SK-N-SH (cell line): ENCODE results near the gene OR7A10. TPM values are rescaled to one million over a fixed set of nuclear protein-coding genes. Genes with fewer than 3 reads are reported as not detected.

Experiments
- CTCF ChIA-PET: fragments of 300-600, 350-600 bp; formaldehyde crosslinking; extraction: SDS; loops from one replicate; lab custom pipeline; 2021; lab: Yijun Ruan, JAX
- POLR2A ChIA-PET: fragments of 350-600 bp; sonication (Branson Sonifier 250); formaldehyde crosslinking; extraction: SDS; loops from one replicate; lab custom pipeline; 2020; ENCODE audit warnings: antibody characterized with exemption, inconsistent platforms; lab: Yijun Ruan, JAX
- DNase-seq: peaks from one replicate; pipeline ENCODE4 v3.0.0; 2012
- H2AFZ ChIP-seq: fragments of 200-600 bp; sonication (generic); 2 replicates; pipeline ENCODE4 v1.8.1; 2016; ENCODE audit warnings: antibody characterized with exemption, mild to moderate bottlenecking, low read depth
- H3F3A ChIP-seq: fragments of 200-600 bp; sonication (generic); replicated peaks from 2 replicates; pipeline ENCODE3; 2016; ENCODE audit warnings: antibody characterized with exemption, mild to moderate bottlenecking; ENCODE audit not compliant: insufficient read depth
- H3K27ac ChIP-seq, 2 experiments: fragments of 200-500 bp in 1 of 2; fragments of 200-600 bp in 1 of 2; sonication (Bioruptor generic) in 1 of 2; sonication (generic), shearing (Covaris generic) in 1 of 2; 2 replicates each; pipeline versions ENCODE4 v1.5.1 to v1.6.1; 2014 to 2016; ENCODE audit warnings: low read depth in 2 of 2, inconsistent platforms in 1 of 2, low read length in 1 of 2, mild to moderate bottlenecking in 1 of 2, mixed read lengths in 1 of 2
- H3K27me3 ChIP-seq: fragments of 200-600 bp; sonication (generic), shearing (Covaris generic); 2 replicates; pipeline ENCODE4 v1.6.1; 2016; ENCODE audit warnings: mixed run types; ENCODE audit not compliant: insufficient read depth
- H3K36me3 ChIP-seq, 2 experiments: fragments of 200-500 bp in 1 of 2; fragments of 200-600 bp in 1 of 2; sonication (Bioruptor generic) in 1 of 2; sonication (generic) in 1 of 2; replicated peaks in 1 of 2; 2 replicates each; pipeline versions ENCODE3 to v1.5.1; 2014 to 2016; ENCODE audit warnings: low read length in 1 of 2, mild to moderate bottlenecking in 1 of 2; ENCODE audit not compliant: insufficient read depth in 2 of 2, control insufficient read depth in 1 of 2
- H3K4me1 ChIP-seq, 2 experiments: fragments of 200-500 bp in 1 of 2; fragments of 200-600 bp in 1 of 2; sonication (Bioruptor generic) in 1 of 2; sonication (generic), shearing (Covaris generic) in 1 of 2; 2 replicates each; pipeline versions ENCODE4 v1.5.1 to v1.6.1; 2014 to 2016; ENCODE audit warnings: low read depth in 1 of 2, low read length in 1 of 2, mixed run types in 1 of 2; ENCODE audit not compliant: insufficient read depth in 2 of 2, control insufficient read depth in 1 of 2
- H3K4me2 ChIP-seq: fragments of 200-600 bp; sonication (generic), shearing (Covaris generic); 2 replicates; pipeline ENCODE4 v1.6.1; 2017; ENCODE audit warnings: mixed run types
- H3K4me3 ChIP-seq, 2 experiments: fragments of 200-500 bp in 1 of 2; fragments of 200-600 bp in 1 of 2; sonication (Bioruptor generic) in 1 of 2; sonication (generic), shearing (Covaris generic) in 1 of 2; 2 replicates each; pipeline versions ENCODE4 v1.5.1 to v1.8.1; 2014 to 2016; ENCODE audit warnings: low read depth in 2 of 2, inconsistent platforms in 1 of 2, low read length in 1 of 2, mild to moderate bottlenecking in 1 of 2, mixed read lengths in 1 of 2, moderate library complexity in 1 of 2
- H3K79me2 ChIP-seq: fragments of 200-600 bp; sonication (generic); 2 replicates; pipeline ENCODE4 v1.8.1; 2017; ENCODE audit warnings: mild to moderate bottlenecking; ENCODE audit not compliant: insufficient read depth
- H3K9ac ChIP-seq: fragments of 200-600 bp; sonication (generic); 2 replicates; pipeline ENCODE4 v1.6.1; 2017; ENCODE audit warnings: mixed run types
- H3K9me2 ChIP-seq: fragments of 200-600 bp; sonication (generic); 2 replicates; pipeline ENCODE4 v1.6.1; 2017; ENCODE audit warnings: mixed run types
- H3K9me3 ChIP-seq: fragments of 200-600 bp; sonication (generic); 2 replicates; pipeline ENCODE4 v1.6.1; 2017; ENCODE audit warnings: mixed run types, mild to moderate bottlenecking, moderate library complexity
- H4K20me1 ChIP-seq: fragments of 200-600 bp; sonication (generic); 2 replicates; pipeline ENCODE4 v1.6.1; 2017; ENCODE audit warnings: mild to moderate bottlenecking, mixed run types; ENCODE audit not compliant: insufficient read depth
- CHD2 ChIP-seq: fragments of 150-350 bp; IDR thresholded peaks from 2 replicates; pipeline ENCODE4 v1.6.1; 2018; ENCODE audit warnings: low read length; ENCODE audit not compliant: partially characterized antibody
- EZH2phosphoT487 ChIP-seq: fragments of 200-600 bp; sonication (generic); IDR thresholded peaks from 2 replicates; pipeline ENCODE4 v1.6.1; 2017; ENCODE audit warnings: low read depth, mixed run types, mild to moderate bottlenecking, antibody characterized with exemption, moderate library complexity, borderline replicate concordance
- FOXJ3 ChIP-seq: sonication (generic); formaldehyde crosslinking; IDR thresholded peaks from 2 replicates; pipeline ENCODE4 v1.5.1; 2020; ENCODE audit warnings: mild to moderate bottlenecking, missing genetic modification reagents
- FOXM1 ChIP-seq: IDR thresholded peaks from 2 replicates; pipeline ENCODE4 v1.4.0; 2012; ENCODE audit warnings: low read depth, mild to moderate bottlenecking
- GABPA ChIP-seq: IDR thresholded peaks from 2 replicates; pipeline ENCODE4 v1.4.0; 2012; ENCODE audit warnings: low read depth, mild to moderate bottlenecking
- MAX ChIP-seq: IDR thresholded peaks from 2 replicates; pipeline ENCODE4 v1.4.0; 2012; ENCODE audit warnings: low read depth
- NRF1 ChIP-seq: IDR thresholded peaks from 2 replicates; pipeline ENCODE4 v1.6.1; 2012; ENCODE audit warnings: low read depth, mild to moderate bottlenecking, low read length
- POLR2AphosphoS5 ChIP-seq: IDR thresholded peaks from 2 replicates; pipeline ENCODE4 v1.6.1; 2012; ENCODE audit warnings: low read depth, low read length
- RAD21 ChIP-seq: IDR thresholded peaks from 2 replicates; pipeline ENCODE4 v1.6.1; 2012; ENCODE audit warnings: mild to moderate bottlenecking, low read length
- SIN3A ChIP-seq: IDR thresholded peaks from 2 replicates; pipeline ENCODE4 v1.6.1; 2012; ENCODE audit warnings: low read depth, mild to moderate bottlenecking, low read length, moderate library complexity, borderline replicate concordance
- SMC3 ChIP-seq: IDR thresholded peaks from 2 replicates; pipeline ENCODE4 v1.6.1; 2012; ENCODE audit warnings: low read depth, low read length, improper control_type of control experiment
- YY1 ChIP-seq: IDR thresholded peaks from 2 replicates; pipeline ENCODE4 v1.4.0; 2012; ENCODE audit warnings: low read depth, mild to moderate bottlenecking
- WGBS: methylation state at CpG from one replicate; pipeline ENCODE4 v1.1.6; 2017; ENCODE audit warnings: low lambda C conversion rate; 5-methylcytosine and 5-hydroxymethylcytosine counted together
- polyA plus RNA-seq, 3 experiments: library from polyadenylated mRNA; depleted of rRNA; stranded (reverse); fragments of >200 nt; gene quantifications; 2 replicates each; pipeline ENCODE4 v1.2.3, GENCODE V29; 2012
- TF ChIP-seq, protein P1 (sequence below): fragments of 200-600 bp; sonication (generic); IDR thresholded peaks from 2 replicates; pipeline ENCODE4 v1.6.1; 2017; ENCODE audit warnings: antibody characterized with exemption, mild to moderate bottlenecking, moderate library complexity

The OR7A10 gene
- polyA plus RNA-seq, 1 of the 3 experiments (the other 2 are of a cell fraction): not detected

DNA sequence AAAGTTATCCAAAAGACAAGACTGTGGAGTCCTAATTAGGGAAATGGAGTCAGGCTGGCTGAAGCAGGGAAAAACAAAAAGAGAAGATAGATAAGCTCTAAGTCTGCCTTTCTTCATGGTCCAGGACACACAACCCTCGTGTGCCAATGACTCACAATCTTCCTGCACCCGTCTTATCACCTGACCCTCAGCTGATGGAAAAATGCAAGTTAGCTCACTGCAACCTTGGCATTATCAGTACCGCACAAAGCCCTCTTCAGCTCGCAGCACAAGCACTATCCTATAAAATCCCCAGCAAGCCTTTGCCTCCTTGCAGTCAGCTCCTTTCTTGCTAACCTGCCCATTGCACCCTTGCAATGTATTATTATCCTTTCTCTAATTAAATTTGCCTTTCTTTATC lies 18.0 kb downstream of the OR7A10 start:
- H3K4me1 ChIP-seq: no peaks in the 10 kb centered on the region
- TF ChIP-seq FOXM1 (no peak), NRF1 (no peak), POLR2AphosphoS5 (no peak), FOXJ3 (CRISPR knock-in tag) (no peak)
- WGBS: 0% methylated on average over 4 of the region's 4 CpGs
- ChIA-PET CTCF (interaction anchor here (0.6 to 1.5 kb wide), 5 partner anchors 13 to 1553 kb away, joined by 3 to 5 read pairs (median 3); no protein-coding TSS in a partner anchor), POLR2A (no interaction called here)
- H3K9me2 ChIP-seq: no peaks in the 10 kb centered on the region
- no peak overlapping the region for H3K27ac ChIP-seq
- no peaks in the 10 kb centered on the region for H3F3A ChIP-seq
- H3K79me2 ChIP-seq: no peaks in the 10 kb centered on the region
- peaks cover 23% of the 10 kb centered on the region; the same call in 1 of the 2 replicates for H3K27me3 ChIP-seq
- no peak overlapping the region for H3K4me2 ChIP-seq
- no peak overlapping the region for H3K4me3 ChIP-seq
- no peaks in the 10 kb centered on the region for H3K9me3 ChIP-seq
- H3K9ac ChIP-seq: no peak overlapping the region
- H3K36me3 ChIP-seq: no peaks in the 10 kb centered on the region
- no peak for DNase-seq
- H4K20me1 ChIP-seq: no peaks in the 10 kb centered on the region
- no peak overlapping the region for H2AFZ ChIP-seq

DNA sequence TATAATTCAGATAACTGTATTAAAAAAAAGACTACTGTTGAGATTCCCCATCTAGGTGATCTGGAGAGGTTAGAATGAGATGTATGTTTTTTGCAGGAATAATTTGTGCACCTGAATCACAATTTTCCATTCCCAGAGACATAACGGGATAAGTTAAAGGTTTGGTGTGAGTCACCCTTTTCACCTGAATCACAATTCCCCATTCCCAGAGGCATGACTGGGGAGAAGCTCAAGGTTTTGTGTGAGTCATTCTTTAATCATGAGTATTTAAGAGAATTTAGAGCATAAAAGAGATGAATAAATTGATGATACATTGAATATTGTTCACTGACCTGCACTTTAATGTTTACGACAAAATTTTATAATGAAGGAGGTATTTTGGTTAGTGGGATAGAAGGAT lies 22.7 kb downstream of the OR7A10 start:
- POLR2A ChIA-PET: no interaction called here
- TF ChIP-seq GABPA: no peak
- no peak for TF ChIP-seq EZH2phosphoT487

GRCh38 chr19:14821937-14822336 lies 26.8 kb downstream of the OR7A10 start:
- Histone ChIP-seq H3K36me3 (no peaks in the 10 kb centered on the region), H3K4me3 (no peak overlapping the region), H3K9me3 (no peaks in the 10 kb centered on the region), H3K4me2 (no peak overlapping the region), H3F3A (no peaks in the 10 kb centered on the region), H3K27me3 (no peaks in the 10 kb centered on the region; the same call in 1 of the 2 replicates), H3K9ac (no peak overlapping the region), H4K20me1 (no peaks in the 10 kb centered on the region), H3K27ac (no peak overlapping the region), H3K9me2 (no peaks in the 10 kb centered on the region), H2AFZ (no peak overlapping the region), H3K79me2 (no peaks in the 10 kb centered on the region), H3K4me1 (no peaks in the 10 kb centered on the region)
- CTCF ChIA-PET: no interaction called here
- 3% methylated on average over 6 of the region's 6 CpGs for WGBS
- no peak for TF ChIP-seq FOXM1
- POLR2A ChIA-PET: no interaction called here
- DNase-seq: no peak

More for the DNA sequence above, 22.7 kb downstream of the OR7A10 start:
- DNase-seq: no peak
- Histone ChIP-seq H3K4me1 (no peaks in the 10 kb centered on the region), H3K4me2 (no peak overlapping the region), H2AFZ (no peak overlapping the region), H4K20me1 (no peaks in the 10 kb centered on the region), H3K27me3 (peaks cover 9% of the 10 kb centered on the region; the same call in 1 of the 2 replicates), H3K9me3 (no peaks in the 10 kb centered on the region), H3K4me3 (no peak overlapping the region), H3K36me3 (no peaks in the 10 kb centered on the region), H3F3A (no peaks in the 10 kb centered on the region), H3K27ac (no peak overlapping the region), H3K9ac (no peak overlapping the region), H3K79me2 (no peaks in the 10 kb centered on the region), H3K9me2 (no peaks in the 10 kb centered on the region)
- CTCF ChIA-PET: no interaction called here
- WGBS: 1% methylated on average over 2 of the region's 2 CpGs

DNA sequence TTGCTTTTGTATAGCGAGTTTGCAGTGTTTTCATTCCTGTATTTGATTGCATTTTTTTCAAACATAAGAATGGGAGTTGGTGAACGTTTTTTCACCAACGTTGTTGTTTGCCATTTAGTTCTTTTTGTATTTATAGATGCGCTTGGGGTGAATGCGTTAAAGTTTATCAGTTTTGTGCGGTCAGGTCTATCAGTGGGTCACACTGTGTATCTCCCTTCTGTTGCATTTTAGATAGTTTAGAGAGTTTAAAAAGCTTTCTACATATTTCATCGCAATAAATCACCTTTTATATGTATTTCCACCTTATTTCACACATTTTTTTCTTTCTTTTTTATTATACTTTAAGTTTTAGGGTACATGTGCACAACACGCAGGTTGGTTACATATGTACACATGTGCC lies 30.1 kb downstream of the OR7A10 start:
- Histone ChIP-seq H2AFZ (no peak overlapping the region), H3K4me2 (no peak overlapping the region), H3K9ac (no peak overlapping the region), H3F3A (no peaks in the 10 kb centered on the region), H3K4me3 (no peak overlapping the region), H3K9me2 (no peaks in the 10 kb centered on the region), H3K36me3 (no peaks in the 10 kb centered on the region), H4K20me1 (no peaks in the 10 kb centered on the region), H3K9me3 (no peaks in the 10 kb centered on the region), H3K79me2 (no peaks in the 10 kb centered on the region), H3K4me1 (no peaks in the 10 kb centered on the region), H3K27me3 (no peaks in the 10 kb centered on the region; the same call in 1 of the 2 replicates), H3K27ac (no peak overlapping the region)
- no peak for DNase-seq
- TF ChIP-seq YY1 (no peak), FOXM1 (no peak), SIN3A (no peak), SMC3 (no peak), RAD21 (no peak), GABPA (no peak), MAX (no peak), CHD2 (no peak)
- TF ChIP-seq, protein P1, sequence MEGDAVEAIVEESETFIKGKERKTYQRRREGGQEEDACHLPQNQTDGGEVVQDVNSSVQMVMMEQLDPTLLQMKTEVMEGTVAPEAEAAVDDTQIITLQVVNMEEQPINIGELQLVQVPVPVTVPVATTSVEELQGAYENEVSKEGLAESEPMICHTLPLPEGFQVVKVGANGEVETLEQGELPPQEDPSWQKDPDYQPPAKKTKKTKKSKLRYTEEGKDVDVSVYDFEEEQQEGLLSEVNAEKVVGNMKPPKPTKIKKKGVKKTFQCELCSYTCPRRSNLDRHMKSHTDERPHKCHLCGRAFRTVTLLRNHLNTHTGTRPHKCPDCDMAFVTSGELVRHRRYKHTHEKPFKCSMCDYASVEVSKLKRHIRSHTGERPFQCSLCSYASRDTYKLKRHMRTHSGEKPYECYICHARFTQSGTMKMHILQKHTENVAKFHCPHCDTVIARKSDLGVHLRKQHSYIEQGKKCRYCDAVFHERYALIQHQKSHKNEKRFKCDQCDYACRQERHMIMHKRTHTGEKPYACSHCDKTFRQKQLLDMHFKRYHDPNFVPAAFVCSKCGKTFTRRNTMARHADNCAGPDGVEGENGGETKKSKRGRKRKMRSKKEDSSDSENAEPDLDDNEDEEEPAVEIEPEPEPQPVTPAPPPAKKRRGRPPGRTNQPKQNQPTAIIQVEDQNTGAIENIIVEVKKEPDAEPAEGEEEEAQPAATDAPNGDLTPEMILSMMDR: no peak
- WGBS: 26% methylated on average over 8 of the region's 8 CpGs
- POLR2A ChIA-PET: no interaction called here
- CTCF ChIA-PET: no interaction called here
